Activated CD8-positive, alpha-beta memory T cell treated with anti-CD3 and anti-CD28 coated beads, Interleukin-2, amount 50 U/mL, for 24 hours (primary cell): ENCODE data around the gene MT2A.

ENCODE experiments used
- DNase-seq: peaks from one replicate; pipeline ENCODE4 v3.0.0-alpha.2; 2020; ENCODE audit errors: extremely low read depth

MT2A gene

GRCh38 chr16:56600398-56600999, 7.9 kb upstream of the MT2A start:
- DNase-seq, result no peak

DNA sequence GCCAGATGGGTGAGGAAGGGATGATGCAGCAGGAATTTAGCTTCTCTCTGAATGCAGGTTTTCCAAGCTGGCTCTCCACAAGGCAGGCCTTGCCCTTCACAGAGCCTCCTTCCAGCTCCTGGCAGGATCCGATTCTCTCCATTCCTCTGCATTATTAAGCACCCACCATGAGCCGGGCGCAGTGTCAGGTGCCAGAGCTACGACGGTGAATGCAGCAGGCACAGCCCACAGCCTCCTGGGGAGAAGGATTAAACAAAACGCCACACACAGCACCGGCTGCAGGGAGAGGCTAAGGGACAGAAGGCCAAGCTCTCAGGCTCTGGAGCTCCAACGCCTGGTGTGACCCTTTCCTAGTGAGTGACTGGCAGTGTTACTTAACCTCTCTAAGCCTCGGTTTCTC, 7.1 kb upstream of the MT2A start:
- no peak for DNase-seq

DNA sequence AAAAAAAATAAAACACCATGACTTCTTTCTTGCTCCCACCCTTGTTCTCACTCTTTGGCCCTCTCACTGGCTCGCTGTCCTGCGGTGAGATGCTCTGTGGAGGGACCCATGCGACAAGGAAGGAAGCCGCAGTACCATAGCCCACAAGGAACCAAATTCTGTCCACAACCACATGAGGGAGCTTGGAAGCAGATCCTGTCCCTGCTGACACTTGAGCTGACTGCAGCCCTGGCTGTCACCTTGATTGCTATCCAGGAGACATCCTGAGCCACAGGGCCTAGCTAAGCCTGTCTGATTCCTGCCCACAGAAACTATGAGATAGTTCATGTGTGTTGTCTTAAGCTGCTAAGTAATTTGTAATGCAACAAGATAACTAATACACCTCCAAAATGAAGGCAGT, 4.8 kb upstream of the MT2A start:
- DNase-seq, result no peak

DNA sequence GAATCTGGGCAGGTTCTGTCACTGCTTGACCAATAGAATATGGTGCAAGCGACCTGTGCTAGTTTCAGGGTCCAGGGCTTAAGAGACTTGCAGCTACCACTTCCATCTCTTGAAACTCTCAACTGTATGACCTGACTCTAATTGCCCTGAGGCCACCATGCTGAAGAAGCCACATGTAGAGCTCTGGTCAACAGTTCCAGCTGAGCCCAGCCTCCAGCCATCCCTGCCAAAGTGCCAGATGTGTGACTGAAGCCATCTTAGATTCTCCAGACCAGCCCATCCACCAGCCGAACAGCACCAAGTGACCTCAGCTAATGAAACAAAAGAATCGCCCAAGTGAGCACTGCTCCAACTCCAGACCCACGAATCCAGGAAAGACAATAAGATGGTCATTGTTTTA, 3.4 kb upstream of the MT2A start:
- DNase-seq, result no peak

- no peak for DNase-seq
These were observed 2.9 kb upstream of the MT2A start for GRCh38 chr16:56605475-56605874.

GRCh38 chr16:56606071-56606475, 2.3 kb upstream of the MT2A start:
- no peak for DNase-seq

DNA sequence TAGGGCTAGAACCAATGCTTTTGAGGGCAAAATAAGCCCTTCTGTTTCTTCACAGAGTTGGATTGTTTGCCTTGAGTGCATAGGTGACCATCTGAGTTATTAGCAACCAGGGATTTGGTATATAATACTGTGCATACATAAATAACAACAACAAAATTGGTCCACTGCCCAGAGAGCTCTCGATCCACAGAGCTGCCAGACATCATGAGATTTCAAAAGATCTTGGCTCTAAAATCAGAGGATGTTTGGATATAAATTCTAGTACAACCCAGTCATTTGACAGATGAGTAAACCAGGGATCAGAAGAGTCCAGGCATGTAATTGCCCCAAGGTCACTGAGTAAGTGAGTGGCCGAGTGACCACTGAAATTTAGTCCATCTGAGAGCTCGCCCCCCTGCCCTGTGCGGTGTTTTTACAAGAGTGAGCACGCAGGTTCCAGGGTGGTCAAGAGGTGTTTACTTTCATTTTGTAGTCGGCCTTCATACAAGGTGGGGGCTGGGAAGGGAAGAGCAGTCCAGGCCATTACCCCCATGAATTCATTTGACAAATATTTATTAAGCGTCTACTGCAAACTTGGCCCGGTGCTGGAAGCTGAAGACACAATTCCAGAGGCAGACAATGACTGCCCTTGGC, 1.8 kb upstream of the MT2A start:
- no peak for DNase-seq

DNA sequence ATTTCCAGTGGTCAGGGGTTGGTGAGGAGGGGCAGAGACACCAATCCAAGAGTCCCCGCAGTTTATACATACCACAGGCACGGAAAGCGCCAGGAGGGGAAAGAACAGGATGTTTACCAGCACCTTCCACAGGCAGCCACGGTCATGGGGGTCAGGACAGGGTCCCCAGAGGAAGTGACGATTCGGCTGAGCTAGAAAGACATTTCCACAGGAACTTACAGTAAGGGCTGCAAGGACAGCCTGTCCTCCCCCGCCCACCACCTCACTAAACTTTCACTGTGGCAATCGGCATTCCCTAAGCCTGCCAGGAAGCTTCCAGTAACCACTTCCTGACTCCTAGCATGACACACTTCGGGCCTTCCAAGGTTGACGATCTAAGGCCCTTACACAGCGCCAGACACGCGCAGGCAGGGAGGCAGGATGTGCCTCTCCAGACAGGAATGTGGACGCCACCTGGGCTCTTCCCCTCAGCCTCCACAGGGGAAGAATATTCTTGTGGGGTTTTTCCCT, 1.2 kb upstream of the MT2A start:
- DNase-seq, result no peak

- no peak for DNase-seq
These were observed 725 bp upstream of the MT2A start for GRCh38 chr16:56607675-56608042.

GRCh38 chr16:56608876-56609462, 585 bp downstream of the MT2A start:
- DNase-seq, result no peak

- peak; percentile 51 for DNase-seq
These were observed 1.1 kb downstream of the MT2A start for GRCh38 chr16:56609463-56609921.

DNA sequence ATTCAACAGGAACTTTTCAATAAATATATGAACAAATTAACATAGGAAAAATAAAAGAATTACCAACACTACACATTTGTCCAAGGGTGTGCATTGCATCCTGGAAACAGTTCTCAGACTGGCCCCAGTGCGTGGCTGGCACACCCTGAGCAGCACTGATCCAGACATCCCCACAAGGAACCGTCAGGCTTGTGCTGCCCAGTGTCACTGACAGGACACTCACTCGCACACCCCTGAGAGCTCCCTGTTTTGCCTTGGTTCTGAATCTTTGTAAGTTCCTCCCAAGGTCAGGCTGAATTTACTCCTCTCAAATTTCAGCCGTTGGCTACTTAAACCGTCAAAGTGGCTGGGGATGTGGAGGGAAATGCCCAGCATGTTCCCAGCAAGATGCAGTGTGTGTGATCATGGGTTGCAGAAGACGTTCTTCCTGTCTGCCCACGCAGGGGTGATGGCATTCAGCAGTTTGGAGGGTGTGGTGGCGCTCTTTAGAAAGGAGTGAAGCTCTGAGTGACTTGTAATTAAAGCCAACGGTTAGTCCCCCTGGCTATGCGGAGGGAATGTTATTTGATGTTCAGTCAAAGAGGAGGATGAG, 1.7 kb downstream of the MT2A start:
- DNase-seq, result peak; percentile 56

- DNase-seq, result no peak
These were observed 2.3 kb downstream of the MT2A start for GRCh38 chr16:56610609-56611111.

DNA sequence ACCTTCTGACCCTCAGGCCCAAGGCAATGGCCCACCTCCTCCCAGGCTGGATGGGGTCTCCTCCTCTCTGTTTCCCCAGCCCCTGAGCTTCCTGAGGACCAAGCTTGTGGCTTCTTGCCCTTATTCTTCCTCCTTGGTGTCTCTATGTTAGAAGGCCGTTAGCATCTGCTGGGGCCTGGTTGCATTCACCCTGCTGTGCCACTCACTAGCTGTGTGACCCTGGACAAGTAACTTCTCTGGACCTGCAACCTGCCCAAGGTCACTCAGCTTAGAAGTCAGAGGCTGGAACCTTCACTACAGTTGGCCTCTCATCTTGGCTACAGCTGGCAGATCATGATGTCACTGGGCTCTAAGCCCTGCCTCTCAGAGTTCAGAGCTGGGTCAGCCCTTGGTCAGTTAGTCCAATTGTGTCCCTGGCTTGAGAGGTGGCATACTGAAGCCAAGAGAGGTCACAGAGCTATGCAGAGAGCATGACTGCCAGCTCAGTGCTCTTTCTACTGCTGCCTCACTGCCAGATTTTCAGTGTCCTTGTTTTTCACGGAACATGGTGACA, 3.0 kb downstream of the MT2A start:
- no peak for DNase-seq

GRCh38 chr16:56613706-56614105, 5.3 kb downstream of the MT2A start:
- DNase-seq, result no peak

DNA sequence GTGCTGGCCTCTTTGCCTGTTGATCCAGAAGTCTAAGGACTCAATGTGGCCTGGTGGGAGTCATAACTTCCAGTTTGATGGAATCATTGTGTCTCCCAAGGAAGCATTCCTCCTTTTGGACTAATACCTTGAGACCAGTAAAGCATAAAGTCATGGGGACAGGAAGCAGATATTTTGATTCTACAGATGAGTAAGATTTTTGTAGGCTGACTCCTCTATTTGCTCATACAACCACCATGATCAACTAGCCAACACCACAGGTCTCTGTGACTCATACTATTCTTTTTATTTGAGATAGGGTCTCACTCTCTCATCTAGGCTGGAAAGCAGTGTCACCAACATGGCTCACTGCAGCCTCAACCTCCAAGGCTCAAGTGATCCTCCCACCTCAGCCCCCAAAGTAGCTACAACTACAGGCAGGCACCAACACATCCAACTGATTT, 6.2 kb downstream of the MT2A start:
- DNase-seq, result no peak

- DNase-seq, result no peak
These were observed 7.0 kb downstream of the MT2A start for GRCh38 chr16:56615353-56615752.

DNA sequence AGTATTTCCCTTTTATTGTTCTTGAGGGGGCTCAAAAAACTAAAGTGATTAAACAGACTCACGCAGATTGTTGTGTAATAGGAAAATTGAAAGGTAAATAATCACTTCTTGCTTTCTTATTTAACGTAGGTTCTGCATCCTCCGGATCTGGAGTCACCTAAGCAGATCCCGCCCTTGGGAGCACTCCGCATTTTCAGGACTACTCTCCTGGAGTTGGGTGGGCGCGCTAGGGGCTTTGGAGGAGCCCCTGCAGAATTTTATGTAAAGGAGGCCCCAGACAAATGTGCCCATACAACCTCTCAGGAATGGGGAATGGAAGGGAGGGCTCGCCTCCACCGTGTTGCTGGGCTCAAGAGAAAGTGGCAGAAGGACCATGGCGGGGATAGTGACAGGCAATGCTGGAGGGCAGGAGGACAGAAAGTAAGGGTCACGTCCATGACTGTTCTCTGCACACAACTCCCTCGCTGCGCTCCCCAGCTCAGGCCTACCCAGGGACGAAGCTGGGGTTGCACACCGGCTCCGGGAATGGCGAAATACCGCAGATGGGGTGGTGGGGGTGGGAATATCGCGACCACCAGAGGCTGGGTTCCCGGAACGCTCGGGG, 8.3 kb downstream of the MT2A start:
- DNase-seq, result no peak

GRCh38 chr16:56617212-56618085, 9.1 kb downstream of the MT2A start:
- DNase-seq, result no peak

- DNase-seq, result no peak
These were observed 9.8 kb downstream of the MT2A start for GRCh38 chr16:56618138-56618537.

DNA sequence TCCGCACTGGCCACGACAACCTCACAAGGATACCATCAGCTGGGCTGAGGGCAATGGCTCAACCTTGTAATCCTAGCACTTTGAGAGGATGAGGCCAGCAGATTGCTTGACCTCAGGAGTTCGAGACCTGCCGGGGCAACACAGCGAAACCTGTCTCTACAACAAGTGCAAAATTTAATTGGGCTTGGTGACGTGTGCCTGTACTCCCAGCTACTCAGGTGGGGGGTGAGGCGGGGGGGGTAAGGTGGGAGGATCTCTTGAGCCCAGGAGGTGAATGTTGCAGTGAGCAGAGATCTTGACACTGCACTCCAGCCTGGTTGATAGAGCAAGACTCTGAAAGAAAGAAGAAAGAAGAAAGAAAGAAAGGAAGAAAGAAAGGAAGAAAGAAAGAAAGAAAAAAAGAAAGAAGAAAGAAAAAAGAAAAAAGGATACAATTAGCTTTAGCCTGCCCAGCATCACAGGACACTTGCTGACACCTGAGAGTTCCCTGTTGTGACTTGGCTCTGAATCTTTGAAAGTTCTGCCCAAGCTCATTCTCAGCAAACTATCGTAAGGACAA, 12.0 kb downstream of the MT2A start:
- no peak for DNase-seq
